Gastrocnemius medialis (tissue), 4 donors: ENCODE measurements around the gene LONRF2.

Experiments used
- CTCF ChIP-seq, 5 experiments: fragments of 450-650 bp in 3 of 5; fragments of 200-600 bp in 2 of 5; sonication (generic) in 2 of 5; IDR thresholded peaks in 4 of 5; conservative IDR thresholded peaks in 1 of 5; 1 replicate in 4 of 5; 2 replicates in 1 of 5; pipeline ENCODE4 v1.5.1; 2016 to 2019; ENCODE audit warnings: antibody characterized with exemption in 5 of 5, mild to moderate bottlenecking in 3 of 5, moderate library complexity in 3 of 5
- POLR2A ChIP-seq, 2 donors: fragments of 450-650 bp; IDR thresholded peaks; one replicate each; pipeline ENCODE4 v1.6.1; 2017; ENCODE audit warnings: antibody characterized with exemption in 2 of 2, mild to moderate bottlenecking in 2 of 2, moderate library complexity in 2 of 2

GRCh38 chr2:100237163-100237562, 85.1 kb downstream of the LONRF2 start:
- TF ChIP-seq CTCF (IDR thresholded peaks at IDR 0.05 in 4 of 5, conservative IDR thresholded peaks at IDR 0.05 in 1 of 5) (no peak), POLR2A (IDR thresholded peaks at IDR 0.05) (no peak)
